22Rv1 (cell line): ENCODE measurements around the gene OLFM2.

Experiments
- ZFX ChIP-seq: fragments of 450-650 bp; IDR thresholded peaks from 2 replicates; pipeline ENCODE4 v1.6.1; 2017; ENCODE audit warnings: antibody characterized with exemption, borderline replicate concordance
- TF ChIP-seq, protein P1 (sequence below): fragments of 450-650 bp; IDR thresholded peaks from 2 replicates; pipeline ENCODE4 v1.5.1; 2017; ENCODE audit warnings: mild to moderate bottlenecking

DNA sequence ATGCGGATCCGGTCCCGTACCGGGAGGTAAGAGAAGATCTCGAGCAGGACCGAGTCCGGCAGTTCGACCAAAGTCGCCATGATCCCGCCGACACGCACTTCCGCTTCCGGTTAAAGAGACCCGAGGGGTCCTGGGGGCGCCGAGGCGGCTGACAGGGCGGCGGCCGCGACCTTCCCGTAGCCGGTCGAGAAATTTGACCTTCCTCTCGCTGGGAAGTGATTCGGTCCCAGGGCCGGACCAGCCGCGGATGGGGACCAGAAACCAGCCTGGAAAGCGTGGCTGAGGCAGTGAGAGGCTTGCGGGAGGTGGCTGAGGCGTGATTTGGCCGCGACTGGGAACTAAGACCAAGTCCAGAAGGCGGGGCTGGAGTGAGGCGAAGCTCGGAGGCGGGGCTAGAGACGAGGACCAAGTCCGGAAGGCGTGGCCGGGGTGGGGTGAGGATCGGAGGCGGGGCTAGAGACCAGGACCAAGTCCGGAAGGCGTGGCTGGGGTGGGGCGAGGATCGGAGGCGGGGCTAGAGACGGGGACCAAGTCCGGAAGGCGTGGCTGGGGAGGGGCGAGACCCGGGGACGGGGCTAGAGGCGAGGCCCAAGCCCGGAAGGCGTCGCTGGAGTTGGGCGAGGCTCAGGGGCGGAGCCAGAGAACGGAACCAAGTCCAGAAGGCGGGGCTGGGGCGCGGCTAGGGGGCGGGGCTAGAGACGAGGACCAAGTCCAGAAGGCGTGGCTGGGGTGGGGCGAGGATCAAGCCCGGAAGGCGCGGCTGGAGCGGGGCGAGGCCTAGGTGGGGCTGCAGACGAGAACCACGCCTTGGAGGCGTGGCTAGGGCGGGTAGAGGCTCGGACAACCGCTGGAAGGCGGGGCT lies 117.3 kb downstream of the OLFM2 start, which contains the start of gene FBXL12:
- TF ChIP-seq, protein P1, sequence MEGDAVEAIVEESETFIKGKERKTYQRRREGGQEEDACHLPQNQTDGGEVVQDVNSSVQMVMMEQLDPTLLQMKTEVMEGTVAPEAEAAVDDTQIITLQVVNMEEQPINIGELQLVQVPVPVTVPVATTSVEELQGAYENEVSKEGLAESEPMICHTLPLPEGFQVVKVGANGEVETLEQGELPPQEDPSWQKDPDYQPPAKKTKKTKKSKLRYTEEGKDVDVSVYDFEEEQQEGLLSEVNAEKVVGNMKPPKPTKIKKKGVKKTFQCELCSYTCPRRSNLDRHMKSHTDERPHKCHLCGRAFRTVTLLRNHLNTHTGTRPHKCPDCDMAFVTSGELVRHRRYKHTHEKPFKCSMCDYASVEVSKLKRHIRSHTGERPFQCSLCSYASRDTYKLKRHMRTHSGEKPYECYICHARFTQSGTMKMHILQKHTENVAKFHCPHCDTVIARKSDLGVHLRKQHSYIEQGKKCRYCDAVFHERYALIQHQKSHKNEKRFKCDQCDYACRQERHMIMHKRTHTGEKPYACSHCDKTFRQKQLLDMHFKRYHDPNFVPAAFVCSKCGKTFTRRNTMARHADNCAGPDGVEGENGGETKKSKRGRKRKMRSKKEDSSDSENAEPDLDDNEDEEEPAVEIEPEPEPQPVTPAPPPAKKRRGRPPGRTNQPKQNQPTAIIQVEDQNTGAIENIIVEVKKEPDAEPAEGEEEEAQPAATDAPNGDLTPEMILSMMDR: no peak
- no peak for TF ChIP-seq ZFX
